ENCODE measurements around the gene CEPT1.

The CEPT1 gene

DNA sequence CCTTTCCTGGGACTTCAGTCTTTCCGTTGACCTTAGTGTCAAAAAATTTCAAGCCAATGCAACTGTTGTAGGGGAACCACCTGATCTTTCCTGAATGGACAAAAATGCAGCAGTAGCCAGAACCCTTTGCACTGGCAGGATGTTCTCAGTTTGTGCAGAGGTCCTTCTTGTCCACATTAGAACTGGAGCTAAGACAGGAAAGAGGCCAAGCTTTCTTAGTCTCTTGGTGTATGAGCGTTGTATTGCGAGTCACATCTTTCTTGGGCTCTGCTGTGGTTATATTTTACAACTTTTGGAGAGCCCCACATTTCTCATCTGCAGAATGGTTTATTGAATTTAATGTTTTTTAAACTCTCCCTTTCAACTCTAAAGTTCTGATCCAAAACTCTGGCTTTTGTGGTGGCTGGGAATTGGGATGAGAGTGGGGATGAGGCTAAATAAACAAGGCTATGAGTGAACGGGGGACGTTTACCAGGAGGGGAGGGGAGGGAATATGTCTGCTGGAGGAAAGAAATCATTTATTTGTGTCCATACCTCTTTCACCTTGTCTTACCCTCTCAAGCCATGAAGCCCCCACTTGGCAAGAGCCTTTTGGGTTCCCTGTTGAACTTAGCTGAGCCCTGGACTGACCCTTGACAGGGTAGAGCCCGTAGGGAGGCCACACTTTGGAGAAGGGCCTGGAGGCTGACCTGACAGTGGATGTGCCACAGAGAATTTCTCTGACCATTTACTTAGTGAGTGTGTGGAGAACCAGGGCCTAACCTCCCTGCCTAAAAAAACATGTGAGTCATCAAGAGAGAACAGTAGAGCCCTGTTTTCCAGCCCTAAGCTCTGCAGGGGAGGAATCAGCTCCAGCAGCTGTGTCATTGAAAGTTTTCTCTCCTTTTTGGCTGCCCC lies 88.1 kb downstream of the CEPT1 start:
- no peak for DNase-seq (ENCODE audit: low read depth)

- DNase-seq (ENCODE audit: low read depth) = no peak
Measured at GRCh38 chr1:111228748-111229126, 88.7 kb downstream of the CEPT1 start.

DNA sequence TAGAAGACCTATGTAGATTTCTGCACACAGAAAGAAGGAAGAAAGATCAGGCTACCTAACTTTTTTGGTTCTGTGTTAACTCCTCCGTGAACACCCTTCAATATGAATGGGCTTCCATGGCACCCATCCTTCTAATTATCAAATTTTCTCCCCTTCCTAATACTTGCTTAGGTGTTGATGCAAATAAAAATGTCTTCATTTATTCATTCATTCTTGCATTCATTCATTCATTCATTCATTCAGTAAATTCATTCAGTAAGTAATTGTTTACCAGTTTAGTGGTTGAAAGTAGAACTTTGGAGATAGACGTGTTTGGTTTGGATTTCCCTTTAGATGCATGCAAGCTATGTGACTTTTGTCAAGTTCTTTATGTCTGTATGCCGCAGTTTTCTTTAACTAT lies 92.1 kb downstream of the CEPT1 start:
- no peak for DNase-seq (ENCODE audit: low read depth)

DNA sequence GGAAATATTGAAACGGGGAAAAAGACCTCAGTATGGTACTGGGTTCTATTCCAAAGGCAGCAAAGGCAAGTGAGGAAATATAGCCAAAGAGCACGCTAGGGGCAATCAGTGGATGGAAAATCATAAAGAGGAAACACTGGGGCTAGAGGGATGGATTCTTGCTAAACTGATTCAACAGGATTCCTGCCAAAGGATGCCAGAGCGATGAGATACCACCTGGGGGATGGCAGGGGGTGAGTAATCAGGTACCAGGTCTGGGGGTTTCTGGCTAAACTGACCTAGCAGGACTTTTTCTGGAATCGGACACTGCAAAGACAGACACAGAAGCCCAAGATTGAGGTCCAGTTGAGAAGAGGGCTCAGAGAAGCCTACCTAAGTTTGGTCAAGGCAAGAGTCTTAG lies 94.2 kb downstream of the CEPT1 start:
- no peak for DNase-seq (ENCODE audit: low read depth)

All from activated T-cell treated with anti-CD3 and anti-CD28 coated beads for 24 hours (primary cell).